Nucleus accumbens (tissue), 56 donors: Measurements from ENCODE around the gene ZNF157.

Experiments used
- DNase-seq, 56 donors: peaks; one replicate each; lab custom pipeline; 2025; lab: John Stamatoyannopoulos, UW

ZNF157 gene

GRCh38 chrX:47446431-47446830 lies 76.1 kb downstream of the ZNF157 start:
- no peak for DNase-seq

DNA sequence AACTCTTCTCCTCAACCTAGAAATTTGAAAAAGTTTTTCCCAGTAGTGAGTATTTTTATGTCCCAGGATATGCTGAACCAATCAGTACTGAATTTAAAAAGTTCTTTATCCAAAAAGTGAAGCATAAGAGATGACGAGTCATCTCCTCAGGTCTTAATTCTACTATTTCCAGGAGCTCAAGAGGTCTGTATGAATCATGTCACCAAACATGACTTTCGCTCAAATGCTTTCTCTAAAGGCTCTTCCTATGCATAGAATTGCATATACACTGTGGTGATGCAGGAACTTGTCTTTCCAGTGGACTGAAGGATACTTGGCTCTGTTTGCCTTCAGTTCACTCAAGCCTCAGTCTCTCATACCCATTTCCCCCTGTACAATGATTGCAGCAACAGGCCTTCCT lies 76.6 kb downstream of the ZNF157 start:
- DNase-seq: no peak

DNA sequence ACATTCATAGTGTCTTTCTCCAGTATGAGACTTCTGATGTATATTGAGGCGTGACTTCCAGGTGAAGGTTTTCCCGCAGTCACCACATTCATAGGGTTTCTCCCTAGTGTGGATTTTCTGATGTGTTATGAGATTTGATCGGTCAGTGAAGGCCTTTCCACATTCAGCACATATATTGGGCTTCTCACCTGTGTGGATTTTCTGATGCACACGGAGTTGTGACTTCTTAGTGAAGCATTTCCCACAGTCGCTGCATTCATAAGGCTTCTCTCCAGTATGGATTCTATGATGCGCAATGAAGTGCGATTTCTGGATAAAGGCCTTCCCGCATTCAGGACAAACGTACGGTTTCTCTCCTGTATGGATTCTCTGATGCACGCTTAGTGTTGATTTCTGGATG lies 77.2 kb downstream of the ZNF157 start:
- no peak for DNase-seq

DNA sequence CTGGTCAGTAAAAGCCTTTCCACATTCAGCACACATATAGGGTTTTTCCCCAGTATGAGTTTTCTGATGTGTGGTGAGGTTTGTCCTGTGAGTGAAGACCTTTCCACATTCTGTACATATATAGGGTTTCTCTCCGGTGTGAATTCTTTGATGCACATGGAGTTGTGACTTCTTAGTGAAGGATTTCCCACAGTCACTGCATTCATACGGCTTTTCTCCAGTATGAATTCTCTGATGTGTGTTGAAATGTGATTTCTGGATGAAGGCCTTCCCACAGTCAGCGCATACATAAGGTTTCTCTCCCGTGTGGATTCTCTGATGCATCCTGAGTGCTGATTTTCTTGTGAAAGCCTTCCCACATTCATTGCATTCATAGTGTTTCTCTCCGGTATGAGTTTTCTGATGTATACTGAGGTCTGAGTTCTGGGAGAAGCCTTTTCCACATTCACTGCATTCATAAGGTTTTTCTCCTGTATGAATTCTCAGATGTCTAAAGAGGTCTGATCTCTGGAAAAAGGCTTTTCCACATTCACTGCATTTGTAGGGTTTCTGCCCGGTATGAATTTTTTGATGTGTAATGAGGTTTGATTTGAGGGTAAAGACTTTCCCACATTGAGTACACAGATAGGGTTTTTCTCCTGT lies 77.9 kb downstream of the ZNF157 start:
- no peak for DNase-seq

- peak in 22 of 56 donors; percentile 0 to 31 (median 9) for DNase-seq
Observed at GRCh38 chrX:47452112-47452511, 81.7 kb downstream of the ZNF157 start.

DNA sequence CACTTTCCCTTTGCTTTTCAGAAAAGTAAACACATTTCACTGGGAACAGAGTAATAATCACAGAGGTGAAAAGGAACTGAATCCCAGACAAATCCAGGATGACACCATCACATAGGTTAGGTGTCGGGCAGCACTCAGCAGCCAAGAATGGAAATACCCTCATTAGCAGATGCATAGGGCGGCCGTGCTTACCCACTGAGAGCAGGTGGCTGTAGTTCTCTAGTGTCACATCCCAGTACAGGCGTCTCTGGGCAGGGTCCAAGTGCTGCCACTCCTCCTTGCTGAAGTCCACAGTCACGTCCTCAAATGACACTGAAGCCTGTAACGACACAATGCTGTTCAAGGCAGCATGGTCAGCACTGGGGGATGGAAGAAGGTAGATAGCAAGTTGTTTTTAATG lies 85.7 kb downstream of the ZNF157 start:
- no peak for DNase-seq

DNA sequence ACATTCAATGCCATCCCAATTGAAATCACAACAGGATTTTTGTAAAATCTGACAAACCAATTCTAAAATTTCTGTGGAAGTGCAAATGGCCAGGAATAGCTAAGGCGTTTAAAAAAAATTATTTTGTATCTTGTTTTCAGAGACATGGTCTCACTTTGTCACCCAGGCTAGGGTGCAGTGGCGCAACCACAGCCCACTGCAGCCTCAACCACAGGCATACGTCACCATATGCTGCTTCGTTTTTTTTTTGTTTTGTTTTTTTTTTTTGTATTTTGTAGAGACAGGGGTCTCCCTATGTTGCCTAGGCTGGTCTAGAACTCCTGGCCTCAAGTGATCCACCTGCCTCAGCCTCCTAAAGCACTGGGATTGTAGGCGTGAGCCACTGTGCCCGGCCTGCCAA lies 88.2 kb downstream of the ZNF157 start:
- no peak for DNase-seq

DNA sequence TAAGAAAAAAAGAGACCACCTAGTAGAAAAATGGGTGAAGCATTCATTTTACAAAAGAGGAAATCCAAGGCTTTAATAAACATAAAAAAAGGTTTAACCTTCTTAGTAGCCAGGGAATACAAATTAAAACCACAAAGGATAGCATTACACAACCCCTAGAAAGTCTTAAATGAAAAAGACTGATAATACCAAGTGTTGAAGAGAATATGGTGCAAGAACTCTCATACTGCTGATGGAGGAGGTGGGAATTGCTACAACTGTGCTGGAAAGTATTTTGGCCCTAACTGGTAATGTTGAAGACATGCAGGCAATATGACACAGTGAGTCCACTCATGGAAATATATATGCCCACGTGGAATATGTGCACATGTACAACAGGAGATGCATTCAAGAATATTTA lies 90.2 kb downstream of the ZNF157 start:
- DNase-seq: no peak
